ENCODE data around the gene G6PD.
A peak's percentile ranks its signal among the peaks of the same experiment; 100 is the strongest.

G6PD gene

DNA sequence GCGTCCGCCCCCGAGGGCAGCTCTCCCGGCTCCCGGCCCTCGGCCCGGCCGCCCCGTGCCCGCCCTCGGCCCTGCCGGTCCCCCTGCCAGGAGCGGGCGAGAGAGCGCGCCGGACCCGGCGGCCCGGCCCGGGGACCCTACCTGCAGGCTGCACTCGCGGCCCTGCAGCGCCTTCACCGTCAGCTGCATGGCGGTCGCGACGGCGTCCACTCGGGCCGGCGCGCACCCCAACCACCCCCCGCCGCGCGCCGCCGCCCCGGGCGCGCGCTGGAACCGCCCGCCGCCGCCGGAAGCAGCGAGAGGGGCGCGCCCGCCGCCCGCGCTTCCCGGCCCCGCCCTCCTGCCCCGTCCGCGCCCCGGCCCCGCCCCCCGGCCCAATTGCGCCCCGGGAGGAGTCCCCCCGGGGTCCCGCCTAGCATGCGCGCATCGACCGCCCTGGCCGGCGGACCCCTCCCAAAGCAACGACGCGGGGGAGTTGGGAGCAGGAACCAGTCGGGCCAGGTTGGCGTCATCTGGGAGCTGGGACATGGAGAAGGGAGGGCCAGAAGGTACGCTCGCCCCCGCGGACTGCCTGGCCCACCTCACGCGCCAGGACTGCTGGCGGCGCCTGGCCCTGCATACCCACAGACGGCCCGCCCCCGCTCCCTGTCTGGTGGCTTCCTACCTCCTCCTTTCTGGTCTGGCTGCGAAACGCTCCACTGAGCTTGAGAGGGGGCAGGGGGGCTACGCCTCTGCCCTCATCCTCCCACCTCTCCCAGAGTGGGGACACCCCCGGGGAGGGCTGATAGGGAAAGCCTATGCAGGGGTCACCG, 60.0 kb downstream of the G6PD start, which contains the start of gene UBL4A:
Gene UBL4A, minus strand, starts transcription at position 220 of the 812 bp plus-strand sequence. Its CDS starts 31 bp downstream, at position 189.
- Histone ChIP-seq H3K9me3 (ENCODE audit: control insufficient read depth, insufficient read depth, low read length) (no peaks in the 10 kb centered on the region), H3K27ac (ENCODE audit: low read length) (no peak within 1 kb of the TSS), H3K27me3 (ENCODE audit: control insufficient read depth, insufficient read depth, low read length) (no peaks in the 10 kb centered on the region), H3K4me1 (ENCODE audit: control insufficient read depth, insufficient read depth, low read length) (peaks cover 2% of the 10 kb centered on the region; the same call in 1 of the 2 replicates), H3K4me3 (ENCODE audit: low read length) (peak within 1 kb of the TSS; percentile 88; the same call in 1 of the 2 replicates), H3K36me3 (ENCODE audit: control insufficient read depth, insufficient read depth, low read length) (peaks cover 3% of the 10 kb centered on the region; the same call in 1 of the 2 replicates)
- no CpG with 5 or more reads among the region's 95 CpGs for WGBS (ENCODE audit: insufficient coverage, insufficient read length)
- DNase-seq (ENCODE audit: low read depth, low spot score), result no peak

DNA sequence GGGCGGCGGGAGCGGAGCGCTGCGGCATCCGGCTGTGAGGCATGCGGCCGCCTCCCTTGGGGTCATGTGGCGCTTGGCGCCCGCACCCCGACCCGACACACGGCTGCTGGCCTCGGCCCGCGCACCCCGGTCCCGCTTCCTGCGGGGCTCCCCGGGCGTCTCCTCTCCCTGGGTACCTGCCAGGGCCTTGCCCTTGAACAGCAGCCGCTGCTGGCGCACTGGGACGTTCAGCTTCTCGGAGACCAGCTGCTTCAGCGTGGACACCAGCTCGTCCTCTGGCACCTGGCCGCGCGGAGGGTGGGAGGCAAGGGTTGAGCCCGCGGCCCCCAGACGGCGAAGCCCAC, 60.6 kb downstream of the G6PD start:
- H3K9me3 ChIP-seq (ENCODE audit: control insufficient read depth, insufficient read depth, low read length), result no peaks in the 10 kb centered on the region
- no peak overlapping the region for H3K27ac ChIP-seq (ENCODE audit: low read length)
- H3K27me3 ChIP-seq (ENCODE audit: control insufficient read depth, insufficient read depth, low read length), result no peaks in the 10 kb centered on the region
- no peak for DNase-seq (ENCODE audit: low read depth, low spot score)
- H3K4me1 ChIP-seq (ENCODE audit: control insufficient read depth, insufficient read depth, low read length), result peaks cover 2% of the 10 kb centered on the region; the same call in 1 of the 2 replicates
- peaks cover 3% of the 10 kb centered on the region; the same call in 1 of the 2 replicates for H3K36me3 ChIP-seq (ENCODE audit: control insufficient read depth, insufficient read depth, low read length)
- WGBS (ENCODE audit: insufficient coverage, insufficient read length), result no CpG with 5 or more reads among the region's 35 CpGs
- peak overlapping the region; percentile 88; the same call in 1 of the 2 replicates for H3K4me3 ChIP-seq (ENCODE audit: low read length)

DNA sequence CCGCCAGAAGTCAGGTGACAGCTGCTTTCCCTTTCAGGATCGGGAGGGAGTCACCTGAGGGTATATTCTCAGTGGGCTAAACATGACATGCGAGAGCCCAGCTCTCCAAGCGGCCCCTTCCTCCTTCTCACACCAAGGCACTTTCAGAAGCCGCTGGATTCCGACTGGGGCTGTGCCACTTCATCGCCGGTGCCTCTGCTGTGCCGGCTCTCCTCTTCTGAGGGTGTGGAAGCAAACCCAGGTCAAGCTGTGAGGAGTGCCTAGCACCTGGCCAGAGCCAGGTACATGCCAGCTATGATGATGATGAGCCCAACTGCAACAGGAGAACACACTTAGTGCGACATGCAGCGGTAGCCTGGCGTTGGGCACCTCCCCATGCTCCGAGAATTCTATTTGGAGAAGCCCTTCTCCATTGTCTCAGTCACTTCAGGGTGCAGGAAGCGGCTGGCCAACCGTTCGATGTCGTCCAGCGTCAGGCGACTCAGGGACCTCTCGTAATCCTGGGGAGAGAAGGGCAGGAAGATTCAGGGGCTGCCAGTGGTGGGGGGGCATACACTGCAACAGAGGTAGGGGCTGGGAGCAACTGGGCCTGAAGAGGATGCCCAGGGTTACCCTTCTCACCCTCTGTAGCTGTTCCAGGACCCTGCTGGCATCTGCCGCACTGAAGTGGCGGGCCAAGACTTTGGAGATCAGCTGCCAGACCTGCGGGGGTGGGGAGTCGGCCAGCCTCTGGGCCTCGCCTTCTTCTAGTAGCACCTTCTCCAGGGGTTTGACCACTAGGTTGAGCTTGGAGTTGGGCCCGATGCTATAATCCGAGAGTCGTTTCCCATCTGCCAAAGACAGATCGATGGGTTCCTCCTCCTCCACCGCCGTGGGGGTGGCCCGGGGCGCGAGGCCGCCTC, 61.2 kb downstream of the G6PD start:
- DNase-seq (ENCODE audit: low read depth, low spot score), result no peak
- Histone ChIP-seq H3K36me3 (ENCODE audit: control insufficient read depth, insufficient read depth, low read length) (peaks cover 3% of the 10 kb centered on the region; the same call in 1 of the 2 replicates), H3K27me3 (ENCODE audit: control insufficient read depth, insufficient read depth, low read length) (no peaks in the 10 kb centered on the region), H3K27ac (ENCODE audit: low read length) (no peak overlapping the region), H3K4me3 (ENCODE audit: low read length) (peak overlapping the region; percentile 88; the same call in 1 of the 2 replicates), H3K9me3 (ENCODE audit: control insufficient read depth, insufficient read depth, low read length) (no peaks in the 10 kb centered on the region), H3K4me1 (ENCODE audit: control insufficient read depth, insufficient read depth, low read length) (peaks cover 2% of the 10 kb centered on the region; the same call in 1 of the 2 replicates)
- WGBS (ENCODE audit: insufficient coverage, insufficient read length), result no CpG with 5 or more reads among the region's 35 CpGs

GRCh38 chrX:154484255-154485149, 62.1 kb downstream of the G6PD start:
- no peak for DNase-seq (ENCODE audit: low read depth, low spot score)
- H3K27ac ChIP-seq (ENCODE audit: low read length), result no peak overlapping the region
- H3K9me3 ChIP-seq (ENCODE audit: control insufficient read depth, insufficient read depth, low read length), result no peaks in the 10 kb centered on the region
- H3K27me3 ChIP-seq (ENCODE audit: control insufficient read depth, insufficient read depth, low read length), result no peaks in the 10 kb centered on the region
- WGBS (ENCODE audit: insufficient coverage, insufficient read length), result no CpG with 5 or more reads among the region's 16 CpGs
- peaks cover 3% of the 10 kb centered on the region; the same call in 1 of the 2 replicates for H3K36me3 ChIP-seq (ENCODE audit: control insufficient read depth, insufficient read depth, low read length)
- H3K4me1 ChIP-seq (ENCODE audit: control insufficient read depth, insufficient read depth, low read length), result peaks cover 2% of the 10 kb centered on the region; the same call in 1 of the 2 replicates
- H3K4me3 ChIP-seq (ENCODE audit: low read length), result no peak overlapping the region

DNA sequence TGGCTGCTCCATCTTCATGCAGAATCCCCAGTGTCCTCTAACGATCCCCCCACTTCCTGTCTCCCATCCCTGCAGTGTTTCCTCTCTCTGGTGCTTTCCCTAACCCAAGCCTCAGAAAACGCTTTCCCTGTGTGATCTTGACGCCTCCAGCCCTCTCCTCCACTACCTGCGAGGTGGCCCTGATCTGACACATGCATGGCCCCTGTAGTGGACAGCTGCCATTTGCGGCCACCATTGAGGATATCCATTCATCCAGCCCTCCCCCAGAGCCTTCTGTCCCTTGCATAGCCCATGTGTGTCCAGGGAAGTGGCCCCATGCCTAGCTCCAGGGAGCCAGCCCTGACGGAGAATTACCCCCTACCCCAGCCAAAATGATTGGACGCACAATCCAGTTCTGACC, 63.3 kb downstream of the G6PD start:
- Histone ChIP-seq H3K36me3 (ENCODE audit: control insufficient read depth, insufficient read depth, low read length) (peaks cover 3% of the 10 kb centered on the region; the same call in 1 of the 2 replicates), H3K9me3 (ENCODE audit: control insufficient read depth, insufficient read depth, low read length) (no peaks in the 10 kb centered on the region), H3K27me3 (ENCODE audit: control insufficient read depth, insufficient read depth, low read length) (no peaks in the 10 kb centered on the region), H3K4me3 (ENCODE audit: low read length) (no peak overlapping the region), H3K27ac (ENCODE audit: low read length) (no peak overlapping the region), H3K4me1 (ENCODE audit: control insufficient read depth, insufficient read depth, low read length) (peaks cover 2% of the 10 kb centered on the region; the same call in 1 of the 2 replicates)
- WGBS (ENCODE audit: insufficient coverage, insufficient read length), result no CpG with 5 or more reads among the region's 7 CpGs
- DNase-seq (ENCODE audit: low read depth, low spot score), result no peak

DNA sequence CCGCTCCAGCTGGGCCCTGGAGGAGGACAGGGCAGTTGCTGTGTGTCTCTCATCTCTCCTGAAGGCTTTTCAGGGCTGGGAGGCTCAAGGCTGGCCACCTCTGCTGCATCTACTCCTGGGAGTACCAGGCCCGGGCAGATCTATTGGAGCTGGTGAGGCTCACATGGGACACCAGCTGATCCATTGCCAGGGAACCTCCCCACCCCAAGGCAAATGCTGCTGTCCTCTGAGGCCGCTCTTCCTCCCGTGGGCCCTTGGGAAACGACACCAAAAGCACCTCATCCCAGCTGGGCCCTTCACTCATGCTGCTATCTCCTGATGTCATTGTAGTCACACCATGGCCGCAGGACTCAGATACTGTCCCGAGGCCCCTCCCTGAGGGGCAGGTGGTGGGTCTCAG, 63.9 kb downstream of the G6PD start:
- DNase-seq (ENCODE audit: low read depth, low spot score), result no peak
- Histone ChIP-seq H3K4me1 (ENCODE audit: control insufficient read depth, insufficient read depth, low read length) (peaks cover 2% of the 10 kb centered on the region; the same call in 1 of the 2 replicates), H3K4me3 (ENCODE audit: low read length) (no peak overlapping the region), H3K27ac (ENCODE audit: low read length) (no peak overlapping the region), H3K9me3 (ENCODE audit: control insufficient read depth, insufficient read depth, low read length) (no peaks in the 10 kb centered on the region), H3K36me3 (ENCODE audit: control insufficient read depth, insufficient read depth, low read length) (0 out of 2 replicates have a peak, but pooled peaks cover 3% of the 10 kb centered on the region), H3K27me3 (ENCODE audit: control insufficient read depth, insufficient read depth, low read length) (no peaks in the 10 kb centered on the region)
- WGBS (ENCODE audit: insufficient coverage, insufficient read length), result no CpG with 5 or more reads among the region's 7 CpGs

DNA sequence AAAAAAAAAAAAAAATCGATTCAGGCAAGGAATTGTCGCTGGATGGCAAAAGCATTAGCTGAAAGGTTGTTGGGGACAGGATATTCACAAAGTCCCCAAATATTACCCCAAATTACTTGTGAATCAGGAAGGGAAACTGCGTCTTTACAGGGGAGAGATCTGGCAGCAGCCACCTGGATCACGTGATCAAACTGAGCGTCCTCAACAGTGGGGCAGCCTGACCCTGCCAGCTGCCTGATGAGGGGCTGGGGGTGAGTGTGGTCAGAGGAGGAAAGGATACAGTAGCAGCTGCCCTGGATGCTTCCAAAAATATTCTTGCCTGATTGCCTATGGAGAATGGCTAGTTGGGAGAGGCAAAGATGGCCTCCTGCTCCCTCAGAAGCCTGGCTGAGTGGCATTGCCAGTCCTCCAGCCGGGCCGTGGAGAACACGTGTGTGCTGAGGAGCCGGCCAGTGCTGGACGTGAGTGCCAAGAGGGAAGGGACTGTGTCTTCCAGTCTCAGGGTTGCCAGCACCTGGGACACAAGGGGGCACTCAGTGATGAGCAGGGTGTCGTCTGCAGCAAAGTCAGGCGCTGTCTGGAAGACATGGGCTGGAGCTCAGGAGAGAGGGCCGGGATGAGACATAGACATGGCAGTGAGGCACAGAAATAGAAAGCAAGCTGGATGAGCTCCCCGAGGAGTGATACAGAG, 64.6 kb downstream of the G6PD start:
- Histone ChIP-seq H3K4me1 (ENCODE audit: control insufficient read depth, insufficient read depth, low read length) (peaks cover 2% of the 10 kb centered on the region; the same call in 1 of the 2 replicates), H3K9me3 (ENCODE audit: control insufficient read depth, insufficient read depth, low read length) (no peaks in the 10 kb centered on the region), H3K27ac (ENCODE audit: low read length) (no peak overlapping the region), H3K36me3 (ENCODE audit: control insufficient read depth, insufficient read depth, low read length) (0 out of 2 replicates have a peak, but pooled peaks cover 3% of the 10 kb centered on the region), H3K4me3 (ENCODE audit: low read length) (no peak overlapping the region), H3K27me3 (ENCODE audit: control insufficient read depth, insufficient read depth, low read length) (no peaks in the 10 kb centered on the region)
- DNase-seq (ENCODE audit: low read depth, low spot score), result no peak
- no CpG with 5 or more reads among the region's 14 CpGs for WGBS (ENCODE audit: insufficient coverage, insufficient read length)
